GM21528 (cell line): ENCODE results near the gene HCST.

Source experiments
- ATAC-seq: cut with Tn5 transposase; IDR thresholded peaks from one replicate; pipeline ENCODE4 v1.9.1; 2021; ENCODE audit warnings: mild to moderate bottlenecking, moderate library complexity; ENCODE audit not compliant: unreplicated experiment, low FRiP score

Gene HCST

GRCh38 chr19:35935911-35936737 is 33.8 kb downstream of the HCST start, which contains the start of gene LRFN3:
LRFN3 (plus strand) TSS chr19:35936374; CDS start chr19:35939426, 3,052 bp downstream.
- no peak for ATAC-seq

GRCh38 chr19:35936738-35937268 is 34.5 kb downstream of the HCST start:
- no peak for ATAC-seq

GRCh38 chr19:35937345-35938281 is 35.3 kb downstream of the HCST start:
- ATAC-seq, result no peak

- ATAC-seq, result no peak
Observed at GRCh38 chr19:35938282-35939224, 36.2 kb downstream of the HCST start.

- ATAC-seq, result no peak
Observed at GRCh38 chr19:35939307-35940077, 37.2 kb downstream of the HCST start.

- ATAC-seq, result no peak
Observed at GRCh38 chr19:35940078-35940775, 37.9 kb downstream of the HCST start.

- no peak for ATAC-seq
Observed at GRCh38 chr19:35940839-35941238, 38.5 kb downstream of the HCST start.

DNA sequence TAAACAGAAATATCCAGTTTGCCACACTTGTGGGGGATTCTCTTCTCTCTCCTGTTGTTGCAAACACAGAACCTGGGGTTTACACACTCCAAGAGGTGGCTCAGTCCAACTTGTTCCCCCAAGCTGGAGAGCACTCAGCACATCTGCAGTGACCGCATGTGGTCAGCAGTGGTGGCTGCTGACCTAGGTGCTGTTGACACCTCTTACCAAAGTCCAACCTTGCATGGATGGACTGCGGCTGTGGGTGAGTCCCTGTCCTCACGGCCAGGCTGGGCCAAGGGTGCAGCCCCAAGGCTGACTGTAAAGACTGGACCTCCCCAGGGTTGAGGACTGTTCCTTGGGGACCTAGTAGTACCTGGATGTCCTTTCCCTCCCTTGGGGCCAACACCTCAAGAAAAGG is 39.9 kb downstream of the HCST start:
- no peak for ATAC-seq

DNA sequence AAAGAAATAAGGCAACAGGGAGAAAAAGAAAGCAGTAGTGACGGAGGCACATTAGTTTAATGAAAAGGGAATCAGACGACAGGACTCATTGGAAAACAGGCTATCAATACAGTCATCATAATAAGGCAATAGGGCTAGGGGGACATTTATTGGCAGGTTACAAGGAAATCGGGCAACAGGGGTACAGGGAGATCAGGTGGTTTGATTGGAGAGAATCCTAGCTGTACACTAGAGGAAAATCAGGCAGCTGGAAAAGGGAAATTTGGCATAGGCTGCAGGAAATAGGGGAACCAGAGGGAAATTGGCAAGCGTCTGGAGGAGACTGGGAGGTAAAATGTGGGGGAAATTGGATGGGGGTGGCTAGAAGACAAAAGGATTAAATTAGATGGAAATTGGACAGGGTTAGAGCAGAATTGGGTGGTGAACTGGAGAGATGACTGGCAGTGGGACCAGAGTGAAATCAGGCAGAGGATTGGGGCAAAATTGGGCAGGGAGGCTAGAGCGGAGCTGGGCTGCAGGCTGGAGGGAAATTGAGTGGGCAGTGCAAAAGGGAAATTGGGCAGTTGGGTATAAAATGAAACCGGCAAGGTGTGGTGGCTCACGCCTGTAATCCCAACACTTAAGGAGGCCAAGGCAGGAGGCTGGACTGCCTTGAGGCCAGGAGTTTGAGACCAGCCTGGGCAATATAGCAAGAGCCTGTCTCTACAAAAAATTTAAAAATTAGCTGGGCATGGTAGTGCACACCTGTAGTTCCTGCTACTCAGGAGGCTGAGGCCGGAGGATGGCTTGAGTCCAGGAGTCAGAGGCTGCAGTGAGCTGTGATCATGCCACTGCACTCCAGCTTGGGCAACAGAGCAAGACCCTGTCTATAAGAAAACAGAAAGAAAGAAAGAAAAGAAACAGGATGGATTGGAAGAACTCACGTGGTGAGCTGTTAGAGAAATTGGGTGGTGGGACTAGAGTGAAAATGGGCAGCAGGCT is 41.3 kb downstream of the HCST start:
- no peak for ATAC-seq

DNA sequence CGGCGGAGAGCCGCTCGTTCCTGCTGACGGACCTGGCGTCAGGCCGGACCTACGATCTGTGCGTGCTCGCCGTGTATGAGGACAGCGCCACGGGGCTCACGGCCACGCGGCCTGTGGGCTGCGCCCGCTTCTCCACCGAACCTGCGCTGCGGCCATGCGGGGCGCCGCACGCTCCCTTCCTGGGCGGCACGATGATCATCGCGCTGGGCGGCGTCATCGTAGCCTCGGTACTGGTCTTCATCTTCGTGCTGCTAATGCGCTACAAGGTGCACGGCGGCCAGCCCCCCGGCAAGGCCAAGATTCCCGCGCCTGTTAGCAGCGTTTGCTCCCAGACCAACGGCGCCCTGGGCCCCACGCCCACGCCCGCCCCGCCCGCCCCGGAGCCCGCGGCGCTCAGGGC is 42.2 kb downstream of the HCST start:
- no peak for ATAC-seq

DNA sequence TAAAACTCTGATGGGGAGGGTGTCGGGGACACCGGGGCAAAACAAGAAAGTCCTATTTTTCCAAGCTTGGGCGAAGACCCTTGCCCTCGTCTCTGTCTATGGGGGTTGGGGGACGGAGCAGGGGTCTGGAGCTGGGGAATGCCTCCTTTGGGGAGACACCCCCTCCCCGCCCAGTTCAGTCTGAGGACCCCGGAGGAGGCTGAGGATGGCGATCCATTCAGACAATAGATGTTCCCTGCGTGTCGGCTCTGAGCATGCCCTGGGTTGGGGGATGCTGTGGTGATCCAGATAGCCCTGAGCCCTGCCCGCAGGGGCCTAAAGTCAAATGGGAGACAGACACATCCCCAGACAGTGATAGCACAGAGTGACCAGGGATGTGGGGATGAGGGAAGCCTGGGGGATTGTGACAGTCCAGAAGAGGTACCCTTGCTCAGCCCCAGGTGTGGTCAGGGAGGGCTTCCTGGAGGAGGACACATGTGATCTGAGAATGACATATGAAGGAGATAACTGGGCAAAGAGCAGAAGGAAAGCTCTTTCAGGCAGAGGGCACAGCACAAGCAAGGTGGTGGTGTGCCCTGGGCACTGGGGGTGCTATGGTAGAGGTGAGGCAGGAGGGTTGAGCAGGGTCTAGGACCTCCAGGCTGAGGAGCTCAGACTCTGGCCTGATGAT is 42.9 kb downstream of the HCST start:
- no peak for ATAC-seq

DNA sequence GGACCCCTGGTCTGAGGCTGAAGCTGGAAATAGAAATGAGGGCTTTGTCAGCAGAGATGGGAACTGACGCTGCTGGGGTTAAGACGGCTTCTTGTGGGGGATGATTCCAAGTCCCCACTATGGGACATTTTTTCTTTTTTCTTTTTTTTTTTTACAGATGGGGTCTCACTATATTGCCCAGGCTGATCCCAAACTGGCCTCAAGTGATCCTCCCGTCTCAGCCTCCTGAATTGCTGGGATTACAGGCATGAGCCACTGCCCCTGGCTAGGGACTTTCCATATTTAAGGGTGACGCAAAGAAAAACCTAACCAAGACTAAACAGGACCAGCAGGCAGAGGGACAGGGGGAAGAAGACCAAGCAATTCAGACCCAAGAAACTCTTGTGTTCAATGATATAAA is 43.9 kb downstream of the HCST start:
- ATAC-seq, result no peak

DNA sequence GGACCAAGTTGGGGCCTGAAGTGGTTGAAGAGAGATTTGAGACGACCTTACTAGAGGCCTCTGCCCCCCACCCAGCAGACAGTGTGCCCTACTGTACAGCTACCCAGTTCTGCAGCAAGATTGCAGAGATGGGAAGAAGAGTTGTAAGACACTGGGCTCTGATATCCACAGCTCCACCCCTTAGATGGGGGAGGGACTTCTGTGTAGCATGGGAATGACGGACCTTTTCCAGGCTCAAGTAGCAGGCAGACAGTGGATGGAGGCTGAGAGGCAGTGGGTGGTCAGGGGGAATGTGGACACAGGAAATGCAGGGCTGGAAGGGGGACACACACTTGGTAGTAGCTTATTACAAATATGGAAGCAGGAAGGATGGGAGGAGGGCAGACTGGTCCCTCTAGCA is 46.8 kb downstream of the HCST start:
- ATAC-seq, result no peak
